Right hindlimb (tissue), 1 donor: ENCODE results near the gene ALDH7A1.

Experiments used
- DNase-seq: peaks from one replicate; pipeline ENCODE4 v3.0.0-alpha.2; 2018

ALDH7A1 gene

GRCh38 chr5:126501448-126501847 is 93.6 kb downstream of the ALDH7A1 start:
- no peak for DNase-seq

- no peak for DNase-seq
These were observed 95.1 kb downstream of the ALDH7A1 start for GRCh38 chr5:126499853-126500342.

GRCh38 chr5:126499278-126499677 is 95.7 kb downstream of the ALDH7A1 start:
- DNase-seq, result no peak

- DNase-seq, result no peak
These were observed 97.5 kb downstream of the ALDH7A1 start for GRCh38 chr5:126497506-126497905.

GRCh38 chr5:126494393-126494792 is 100.6 kb downstream of the ALDH7A1 start:
- no peak for DNase-seq

GRCh38 chr5:126492939-126493338 is 102.1 kb downstream of the ALDH7A1 start:
- DNase-seq, result no peak

GRCh38 chr5:126490167-126490940 is 104.7 kb downstream of the ALDH7A1 start:
- peak; percentile 61 for DNase-seq

GRCh38 chr5:126488443-126489065 is 106.5 kb downstream of the ALDH7A1 start:
- DNase-seq, result no peak

- no peak for DNase-seq
These were observed 107.4 kb downstream of the ALDH7A1 start for GRCh38 chr5:126487596-126487995.

GRCh38 chr5:126486332-126486731 is 108.7 kb downstream of the ALDH7A1 start:
- DNase-seq, result no peak

GRCh38 chr5:126484253-126484652 is 110.8 kb downstream of the ALDH7A1 start:
- no peak for DNase-seq

GRCh38 chr5:126483156-126483555 is 111.9 kb downstream of the ALDH7A1 start:
- no peak for DNase-seq

- DNase-seq, result no peak
These were observed 112.4 kb downstream of the ALDH7A1 start for GRCh38 chr5:126482591-126482990.

GRCh38 chr5:126481243-126481642 is 113.8 kb downstream of the ALDH7A1 start:
- DNase-seq, result no peak
